HCT116 (cell line): ENCODE data around the gene RIMBP2.

Source experiments
- ATF3 ChIP-seq: IDR thresholded peaks from 2 replicates; pipeline ENCODE4 v1.6.1; 2012
- CBX3 ChIP-seq: IDR thresholded peaks from 2 replicates; pipeline ENCODE4 v1.6.1; 2012; ENCODE audit warnings: low read depth
- CTCF ChIP-seq, 3 experiments: fragments of 200-600 bp in 1 of 3; sonication (generic) in 1 of 3; IDR thresholded peaks in 2 of 3; conservative IDR thresholded peaks in 1 of 3; 2 replicates each; pipeline ENCODE4 v1.5.1; 2012 to 2017; ENCODE audit warnings: low read depth in 2 of 3, low read length in 2 of 3, antibody characterized with exemption in 1 of 3, borderline replicate concordance in 1 of 3, control low read depth in 1 of 3, mild to moderate bottlenecking in 1 of 3, mixed read lengths in 1 of 3, mixed run types in 1 of 3, moderate library complexity in 1 of 3; ENCODE audit not compliant: insufficient read depth in 1 of 3
- EZH2 ChIP-seq: fragments of 200-600 bp; sonication (generic); IDR thresholded peaks from 2 replicates; pipeline ENCODE4 v1.6.1; 2017; ENCODE audit warnings: antibody characterized with exemption, mixed run types
- MAX ChIP-seq: IDR thresholded peaks from 2 replicates; pipeline ENCODE4 v1.6.1; 2012
- POLR2A ChIP-seq: IDR thresholded peaks from 2 replicates; pipeline ENCODE4 v1.7.0; 2011; ENCODE audit warnings: borderline replicate concordance; ENCODE audit not compliant: insufficient read depth, insufficient read length; ENCODE audit errors: extremely low read depth
- POLR2AphosphoS5 ChIP-seq: IDR thresholded peaks from 2 replicates; pipeline ENCODE4 v1.6.1; 2011; ENCODE audit warnings: mild to moderate bottlenecking, low read depth, low read length, moderate library complexity
- RAD21 ChIP-seq: IDR thresholded peaks from 2 replicates; pipeline ENCODE4 v1.6.1; 2012; ENCODE audit warnings: low read depth, mild to moderate bottlenecking
- REST ChIP-seq: IDR thresholded peaks from 2 replicates; pipeline ENCODE4 v1.6.1; 2012; ENCODE audit warnings: low read depth
- SIN3A ChIP-seq: IDR thresholded peaks from 2 replicates; pipeline ENCODE4 v1.6.1; 2012; ENCODE audit warnings: low read depth
- SRF ChIP-seq: IDR thresholded peaks from 2 replicates; pipeline ENCODE4 v1.6.1; 2012; ENCODE audit warnings: low read depth
- ZFX ChIP-seq: fragments of 450-650 bp; IDR thresholded peaks from 2 replicates; pipeline ENCODE4 v1.6.1; 2017
- ZNF274 ChIP-seq: fragments of 200-500 bp; sonication (Bioruptor generic); IDR thresholded peaks from 2 replicates; pipeline ENCODE4 v1.6.1; 2014; ENCODE audit warnings: mild to moderate bottlenecking, low read depth, low read length, inconsistent platforms

- no peak for TF ChIP-seq POLR2A
- TF ChIP-seq CTCF (IDR thresholded peaks at IDR 0.05 in 2 of 3, conservative IDR thresholded peaks at IDR 0.05 in 1 of 3; ENCODE audit: borderline replicate concordance in 1 of 3, insufficient read depth in 1 of 3, low read depth in 2 of 3, low read length in 2 of 3) = no peak
- TF ChIP-seq EZH2 = no peak
- TF ChIP-seq REST = no peak
- TF ChIP-seq POLR2AphosphoS5 = no peak
- TF ChIP-seq ZFX = no peak
- no peak for TF ChIP-seq SRF
- TF ChIP-seq MAX = no peak
- TF ChIP-seq CBX3 = no peak
- TF ChIP-seq ZNF274 = no peak
- TF ChIP-seq SIN3A = no peak
- TF ChIP-seq RAD21 = no peak
- no peak for TF ChIP-seq ATF3
Observed at GRCh38 chr12:130729344-130729743, 13.2 kb upstream of the RIMBP2 start.
